ENCODE measurements around the gene SNAPC2.
"Not testable (repeated sequence)": the region's sequence is repeated elsewhere in the genome, so short reads cannot be mapped to it uniquely, and the experiment has no call there.

SNAPC2 gene

DNA sequence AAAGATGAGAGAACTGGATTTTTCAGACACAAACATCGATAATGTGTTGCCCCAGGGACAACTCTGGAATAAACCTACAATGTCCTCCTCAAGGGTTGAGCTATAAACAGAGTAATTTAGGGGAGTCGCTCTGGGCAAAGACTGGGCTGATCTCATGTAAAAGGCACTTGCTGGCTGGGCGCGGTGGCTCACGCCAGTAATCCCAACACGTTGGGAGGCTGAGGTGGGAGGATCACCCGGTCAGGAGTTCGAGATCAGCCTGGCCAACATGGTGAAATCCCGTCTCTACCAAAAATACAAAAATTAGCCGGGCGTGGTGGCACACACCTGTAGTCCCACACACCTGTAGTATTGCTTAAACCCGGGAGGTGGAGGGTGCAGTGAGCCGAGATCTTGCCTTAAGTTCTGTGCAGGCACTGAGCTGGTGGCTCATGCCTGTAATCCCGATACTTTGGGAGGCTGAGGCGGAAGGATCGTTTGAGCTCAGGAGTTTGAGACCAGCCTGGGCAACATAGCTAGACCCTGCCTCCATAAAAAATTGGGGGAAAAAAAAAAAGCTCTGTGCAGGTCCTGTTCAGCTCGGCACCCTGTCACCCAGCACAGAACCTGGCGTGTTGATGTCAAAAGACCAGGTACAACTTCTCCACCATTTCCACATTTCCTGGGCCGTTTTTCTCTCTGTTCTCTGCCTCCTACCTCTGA, 21.9 kb downstream of the SNAPC2 start:
- DNase-seq = no peak

DNA sequence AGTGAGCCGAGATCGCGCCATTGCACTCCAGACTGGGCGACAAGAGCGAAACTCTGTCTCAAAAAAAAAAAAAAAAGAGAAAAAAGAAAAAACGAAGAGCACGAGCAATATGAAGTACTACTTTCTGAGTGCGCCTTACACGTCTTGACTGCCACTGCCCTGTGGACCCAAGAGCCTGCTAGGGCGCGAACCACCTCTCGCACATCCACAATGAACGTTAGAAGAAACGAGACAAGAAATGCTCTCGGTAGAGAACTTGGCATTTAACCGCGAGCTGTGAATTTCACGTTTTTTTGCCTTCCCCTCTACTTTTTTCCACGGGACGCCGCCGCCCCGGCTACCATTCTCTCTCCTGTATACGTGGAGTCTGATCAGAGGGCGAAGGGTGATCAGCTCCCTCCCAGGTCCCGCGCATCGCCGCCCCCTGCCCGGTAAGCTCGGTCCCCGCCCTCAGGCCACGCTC, 22.9 kb downstream of the SNAPC2 start:
- DNase-seq = no peak

DNA sequence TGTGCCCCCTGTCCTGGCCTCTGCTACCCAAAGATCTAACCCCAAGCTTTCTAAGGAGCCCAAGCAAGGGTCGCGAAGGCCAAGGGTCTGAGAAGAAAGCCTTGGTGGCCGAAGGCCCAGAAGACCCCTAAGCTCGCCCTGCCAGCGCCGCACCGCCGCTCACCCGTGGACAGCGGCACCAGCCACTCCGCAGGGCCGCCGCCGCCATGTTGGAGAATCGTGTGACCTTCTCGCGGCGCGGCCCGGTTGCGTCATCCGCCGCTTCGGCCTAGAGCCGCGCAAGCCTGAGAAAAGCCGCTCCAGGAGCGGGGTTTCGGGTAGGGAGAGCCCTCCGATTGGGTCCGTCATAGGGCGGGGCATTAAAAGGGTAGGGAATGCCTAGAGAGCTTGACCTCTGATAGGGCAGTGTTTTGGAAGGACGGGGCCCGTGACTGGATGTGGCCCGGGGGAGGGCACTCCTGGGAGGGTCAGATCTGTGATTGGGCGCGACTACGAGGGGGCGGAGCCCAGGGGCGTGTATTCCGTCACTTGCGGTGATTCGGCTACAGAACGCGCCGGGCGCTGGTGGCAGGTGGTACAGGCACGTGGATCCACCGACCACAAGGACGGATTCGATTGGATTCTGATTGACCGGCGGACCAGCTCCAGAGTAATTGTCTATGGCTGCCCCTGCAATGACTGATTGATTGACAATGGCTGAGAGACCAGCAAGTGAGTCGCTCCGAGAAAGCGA, 23.5 kb downstream of the SNAPC2 start, which contains the start of gene TIMM44:
Gene TIMM44 (minus strand): TSS at position 223 of the 733 bp plus-strand sequence. CDS start 15 bp downstream, at position 208.
- DNase-seq = peak; percentile 99

GRCh38 chr19:7944177-7944761, 24.1 kb downstream of the SNAPC2 start:
- peak; percentile 84 for DNase-seq

- no peak for DNase-seq
Observed at GRCh38 chr19:7947939-7948338, 27.8 kb downstream of the SNAPC2 start.

DNA sequence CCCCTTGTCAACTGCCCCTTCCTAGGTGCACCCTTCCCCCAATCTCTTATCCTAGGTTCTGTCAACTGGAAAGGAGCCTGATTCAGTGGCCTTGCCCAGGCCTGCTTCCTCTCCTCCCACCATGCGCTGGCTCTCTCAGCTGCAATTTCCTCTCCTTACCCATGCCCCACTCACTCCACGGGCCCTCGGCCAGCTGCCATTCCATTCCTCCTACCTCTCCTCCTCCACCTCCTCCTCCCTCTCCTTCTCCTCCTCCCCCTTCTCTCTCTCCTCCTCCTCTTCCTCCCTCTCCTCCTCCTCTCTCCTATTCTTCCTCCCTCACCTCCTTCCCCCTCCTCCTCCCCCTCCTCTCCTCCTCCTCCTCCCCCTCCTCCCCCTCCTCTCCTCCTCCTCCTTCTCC, 32.9 kb downstream of the SNAPC2 start:
- DNase-seq = no peak

DNA sequence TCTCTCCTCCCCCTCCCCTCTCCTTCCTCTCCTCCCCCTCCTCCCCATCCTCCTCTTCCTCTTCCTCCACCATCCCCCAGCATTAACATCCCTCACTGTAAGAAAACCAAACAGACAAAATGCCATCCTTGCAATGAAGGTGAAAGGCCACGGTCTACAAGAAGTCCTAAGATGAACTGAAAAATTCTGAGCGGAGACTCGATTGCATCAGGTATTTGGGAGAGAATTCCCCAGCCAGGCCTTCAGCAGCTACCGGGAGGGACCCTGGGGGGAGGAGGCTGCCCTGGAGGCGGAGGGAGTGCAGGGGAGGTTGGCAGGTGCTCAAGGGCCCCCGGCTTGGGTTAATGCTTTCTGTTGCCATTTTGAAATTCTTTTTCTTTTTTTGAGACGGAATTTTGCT, 33.4 kb downstream of the SNAPC2 start:
- no peak for DNase-seq

- no peak for DNase-seq
Observed at GRCh38 chr19:7955696-7956095, 35.6 kb downstream of the SNAPC2 start.

- DNase-seq = no peak
Observed at GRCh38 chr19:7959211-7959610, 39.1 kb downstream of the SNAPC2 start.

DNA sequence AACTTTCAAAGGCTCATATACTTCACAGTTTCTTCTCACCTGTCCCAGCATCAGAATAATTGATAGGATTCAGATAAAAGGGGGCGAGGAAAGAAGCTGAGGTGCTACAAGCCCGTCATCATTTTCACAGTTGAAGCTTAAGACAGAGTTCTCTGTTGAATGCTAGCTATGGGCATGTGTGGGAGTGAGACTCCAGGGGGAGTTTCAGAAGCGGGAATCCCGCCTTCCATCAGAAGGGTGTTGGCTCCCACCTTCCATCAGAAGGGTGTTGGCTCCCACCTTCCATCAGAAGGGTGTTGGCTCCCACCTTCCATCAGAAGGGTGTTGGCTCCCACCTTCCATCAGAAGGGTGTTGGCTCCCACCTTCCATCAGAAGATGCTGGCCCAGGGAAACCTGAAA, 40.9 kb downstream of the SNAPC2 start:
- DNase-seq = not testable (repeated sequence)

DNA sequence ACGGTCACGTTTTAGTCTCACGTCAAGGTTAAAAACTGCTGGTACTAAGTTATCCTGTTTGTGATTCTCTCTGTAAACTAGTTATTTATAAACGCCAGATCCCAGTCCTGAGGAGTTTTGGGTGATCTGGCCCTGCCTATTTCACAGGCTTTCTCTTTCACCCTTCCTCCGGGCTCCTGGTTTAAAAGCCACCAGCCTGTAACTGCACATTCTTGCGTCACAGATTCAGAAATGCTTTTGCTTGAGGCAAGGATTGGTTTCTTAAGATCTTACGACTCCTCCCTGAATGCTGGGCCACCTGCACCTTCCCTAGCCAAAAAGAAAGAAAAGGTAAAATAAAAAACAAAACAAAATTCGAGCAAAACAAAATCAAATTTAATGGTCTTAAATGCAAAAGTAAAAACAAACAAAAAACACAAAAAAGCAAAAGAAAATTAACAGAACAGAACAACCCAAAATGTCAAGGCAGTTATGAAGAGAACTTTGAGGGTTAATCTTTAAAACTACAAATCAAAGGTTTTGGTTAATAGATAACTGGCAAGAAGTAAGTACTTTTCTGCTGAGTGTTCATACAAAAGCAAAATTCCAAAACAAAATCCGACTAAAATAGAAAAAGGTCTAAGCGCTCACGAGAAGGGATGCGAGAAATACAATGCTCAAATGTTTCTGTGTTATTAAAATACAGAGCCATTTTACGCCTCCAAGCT, 41.9 kb downstream of the SNAPC2 start:
- no peak for DNase-seq

DNA sequence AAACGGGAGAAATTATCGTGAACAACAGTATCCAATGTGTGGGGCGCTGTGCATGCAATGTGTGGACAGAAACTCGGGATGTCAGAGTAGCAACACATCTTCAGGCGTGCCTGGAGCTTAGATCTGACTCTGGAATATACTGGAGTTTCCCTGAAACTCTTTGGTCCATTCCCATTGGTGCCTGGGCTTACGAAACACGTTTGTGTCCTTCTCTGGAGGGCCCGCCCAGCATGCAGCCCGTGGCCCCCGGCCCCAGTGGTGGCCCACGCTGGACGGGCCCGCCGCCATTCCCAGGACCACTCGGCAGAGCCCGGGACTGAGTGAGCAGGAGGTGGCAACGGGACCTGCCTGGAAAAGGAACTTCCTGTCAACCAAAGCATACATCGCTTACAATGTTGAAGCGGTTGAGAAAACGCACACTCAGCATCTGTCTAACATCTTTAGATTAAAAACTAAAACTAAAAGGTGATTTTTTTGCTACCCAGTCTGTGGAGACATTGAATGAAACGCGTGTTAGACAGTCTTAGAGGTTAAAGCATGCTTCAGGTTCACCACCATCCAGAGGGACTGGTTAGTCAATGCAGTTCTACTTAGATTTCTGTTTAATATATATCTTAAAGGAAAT, 42.6 kb downstream of the SNAPC2 start:
- DNase-seq = no peak

DNA sequence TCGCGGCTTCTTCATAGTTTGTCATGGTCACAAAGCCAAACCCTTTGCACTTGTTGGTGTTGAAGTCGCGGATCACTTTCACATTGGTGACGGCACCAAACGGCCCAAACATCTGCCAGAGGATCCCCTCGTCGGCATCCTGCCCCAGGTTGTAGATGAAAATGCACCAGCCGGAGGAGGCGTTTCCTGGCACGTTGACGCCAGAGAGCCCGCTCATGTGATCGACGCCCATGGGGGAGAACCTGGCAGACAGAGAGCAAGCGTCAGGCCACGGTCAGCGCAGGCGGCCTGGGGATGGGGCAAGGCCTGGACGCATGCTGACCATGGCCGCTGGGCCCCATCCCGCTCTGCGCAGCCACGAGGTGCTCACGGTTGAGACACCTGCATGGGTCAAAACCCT, 43.4 kb downstream of the SNAPC2 start:
- no peak for DNase-seq

- DNase-seq = no peak
Observed at GRCh38 chr19:7965259-7965841, 45.2 kb downstream of the SNAPC2 start.

DNA sequence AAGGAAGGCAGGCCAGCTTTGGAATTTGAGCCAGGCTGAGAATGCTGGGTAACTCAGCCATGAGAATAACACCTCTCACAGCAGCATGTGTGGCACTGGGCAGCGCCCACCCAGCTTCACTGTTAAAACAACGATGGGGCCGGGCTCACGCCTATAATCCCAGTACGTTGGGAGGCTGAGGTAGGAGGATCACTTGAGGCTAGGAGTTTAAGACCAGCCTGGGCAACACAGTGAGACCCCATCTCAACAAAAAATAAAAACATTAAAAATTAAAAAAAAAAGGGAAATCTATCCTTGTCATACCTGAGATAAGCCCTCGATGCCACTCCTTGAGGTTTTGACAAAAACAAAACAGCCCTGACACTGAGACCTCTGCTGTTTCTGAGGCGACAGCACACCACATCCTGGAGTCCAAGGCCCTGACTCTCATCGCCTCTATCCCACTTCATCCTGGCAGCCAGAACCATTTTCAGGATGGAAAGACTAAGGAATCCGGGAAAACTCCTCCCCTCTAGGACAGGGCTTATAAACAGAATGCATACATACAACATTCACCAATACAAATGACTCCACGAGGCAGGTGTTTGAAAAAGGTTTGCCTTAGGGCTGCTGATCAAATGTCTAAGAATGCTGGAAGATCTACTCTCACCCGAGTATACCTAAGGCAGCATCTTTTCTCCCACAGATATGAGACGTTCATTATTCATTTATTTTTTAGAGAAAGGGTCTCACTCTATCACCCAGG, 46.0 kb downstream of the SNAPC2 start:
- DNase-seq = no peak

DNA sequence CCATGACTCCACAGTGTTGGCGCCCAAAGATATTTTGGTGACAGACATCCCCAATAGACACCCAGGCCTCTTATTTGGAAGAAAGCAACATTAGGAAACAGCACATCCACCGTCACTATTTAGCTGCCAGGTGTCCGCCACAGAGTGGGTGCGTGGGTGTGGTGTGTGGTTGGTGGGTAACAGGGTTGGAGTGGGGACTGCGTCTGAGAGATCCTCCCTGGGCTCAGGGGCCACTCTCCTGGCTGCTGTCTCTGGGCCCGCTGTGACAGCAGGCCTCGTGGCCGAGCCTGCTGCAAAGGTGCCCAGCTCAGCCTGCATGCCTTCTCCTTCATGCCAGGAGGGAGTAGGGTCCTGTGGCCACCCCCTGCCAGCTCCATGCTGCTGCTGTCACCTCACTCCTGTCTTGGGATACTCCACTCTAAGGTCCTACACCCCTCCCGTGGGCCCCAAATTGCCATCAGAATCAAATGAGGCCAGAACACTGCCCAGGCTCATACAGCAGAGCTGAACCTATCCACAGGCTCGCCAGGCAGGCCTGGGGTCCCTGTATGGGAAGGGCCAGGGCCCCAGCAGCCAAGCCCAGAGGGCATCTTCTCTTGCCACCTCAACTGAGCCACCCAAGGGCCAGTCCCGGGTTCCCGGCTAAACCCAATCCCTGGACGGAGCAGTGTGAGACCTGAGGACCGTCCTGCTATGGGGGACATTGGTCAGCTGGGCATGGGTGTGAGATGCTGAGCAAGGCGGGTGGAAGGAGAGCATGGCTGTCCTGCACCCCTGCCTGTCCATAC, 48.1 kb downstream of the SNAPC2 start:
- no peak for DNase-seq

GRCh38 chr19:7968796-7969554, 48.8 kb downstream of the SNAPC2 start:
- no peak for DNase-seq

DNA sequence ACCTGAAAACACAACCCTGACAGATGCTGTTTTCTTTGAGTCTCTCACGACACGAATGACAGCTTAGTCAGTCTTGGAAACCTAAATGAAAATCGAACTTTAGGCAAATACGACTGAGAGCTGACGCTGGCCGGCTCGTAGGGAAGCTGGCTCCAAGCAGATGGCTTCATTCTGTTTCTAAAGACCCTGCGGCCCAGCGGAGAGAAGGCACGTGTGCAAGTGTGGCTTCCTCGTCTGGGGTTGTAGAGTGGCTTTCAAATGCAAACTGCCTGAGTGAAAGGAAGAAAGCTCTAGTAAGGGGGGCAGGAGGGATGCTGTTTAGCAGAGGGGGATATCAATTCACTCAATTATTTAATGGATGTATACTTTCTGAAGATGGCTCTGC, 49.4 kb downstream of the SNAPC2 start:
- no peak for DNase-seq

- no peak for DNase-seq
Observed at GRCh38 chr19:7970716-7971448, 50.7 kb downstream of the SNAPC2 start.
